H9 (cell line): Measurements from ENCODE around the gene NFKB1. TPM values are rescaled to one million over a fixed set of nuclear protein-coding genes. Genes with fewer than 3 reads are reported as not detected.

Experiments used
- DNase-seq: peaks from one replicate; pipeline ENCODE4 v3.0.0-alpha.2; 2017
- H2AFZ ChIP-seq: one replicate; pipeline ENCODE4 v1.6.1; 2013; ENCODE audit warnings: mild to moderate bottlenecking, low read length, control low read depth, moderate library complexity
- H2AK5ac ChIP-seq: 2 replicates; pipeline ENCODE4 v1.6.1; 2013; ENCODE audit warnings: low read length, control low read depth, mixed read lengths; ENCODE audit not compliant: insufficient read length
- H2BK120ac ChIP-seq: one replicate; pipeline ENCODE4 v1.6.1; 2013; ENCODE audit warnings: low read depth, mild to moderate bottlenecking, low read length, control low read depth, inconsistent platforms; ENCODE audit not compliant: poor library complexity, severe bottlenecking
- H2BK12ac ChIP-seq: 2 replicates; pipeline ENCODE4 v1.6.1; 2013; ENCODE audit warnings: low read length, control low read depth, mixed read lengths, low read depth; ENCODE audit not compliant: insufficient read length
- H2BK15ac ChIP-seq: 2 replicates; pipeline ENCODE4 v1.6.1; 2013; ENCODE audit warnings: low read depth, low read length, control low read depth
- H2BK20ac ChIP-seq: one replicate; pipeline ENCODE4 v1.6.1; 2013; ENCODE audit warnings: low read depth, mild to moderate bottlenecking, low read length, control low read depth, inconsistent platforms; ENCODE audit not compliant: poor library complexity, severe bottlenecking
- H2BK5ac ChIP-seq: 2 replicates; pipeline ENCODE4 v1.6.1; 2013; ENCODE audit warnings: low read length, control low read depth, mixed read lengths; ENCODE audit not compliant: insufficient read length
- H3K14ac ChIP-seq: 2 replicates; pipeline ENCODE4 v1.6.1; 2013; ENCODE audit warnings: low read length, control low read depth; ENCODE audit not compliant: insufficient read depth
- H3K18ac ChIP-seq: 2 replicates; pipeline ENCODE4 v1.6.1; 2013; ENCODE audit warnings: low read depth, mild to moderate bottlenecking, mixed read lengths, low read length, control low read depth; ENCODE audit not compliant: insufficient read length
- H3K23ac ChIP-seq: 2 replicates; pipeline ENCODE4 v1.6.1; 2013; ENCODE audit warnings: low read length, control low read depth, mixed read lengths, low read depth; ENCODE audit not compliant: insufficient read length
- H3K23me2 ChIP-seq: 2 replicates; pipeline ENCODE4 v1.6.1; 2013; ENCODE audit warnings: low read depth, mild to moderate bottlenecking, mixed read lengths, low read length, control low read depth; ENCODE audit not compliant: insufficient read length, poor library complexity, severe bottlenecking
- H3K27ac ChIP-seq: 2 replicates; pipeline ENCODE4 v1.5.1; 2013; ENCODE audit warnings: low read length, control low read depth, mixed read lengths, low read depth; ENCODE audit not compliant: insufficient read length
- H3K27me3 ChIP-seq: 2 replicates; pipeline ENCODE4 v1.6.1; 2013; ENCODE audit warnings: low read length, control low read depth, inconsistent platforms; ENCODE audit not compliant: insufficient read depth
- H3K4ac ChIP-seq: 2 replicates; pipeline ENCODE4 v1.6.1; 2013; ENCODE audit warnings: low read depth, mild to moderate bottlenecking, control low read depth, inconsistent platforms, low read length, moderate library complexity
- H3K4me1 ChIP-seq: 2 replicates; pipeline ENCODE4 v1.6.1; 2013; ENCODE audit warnings: low read length, control low read depth, inconsistent platforms; ENCODE audit not compliant: insufficient read depth
- H3K4me2 ChIP-seq: 2 replicates; pipeline ENCODE4 v1.6.1; 2013; ENCODE audit warnings: low read length, control low read depth, mixed read lengths; ENCODE audit not compliant: insufficient read length, insufficient read depth
- H3K56ac ChIP-seq: 2 replicates; pipeline ENCODE4 v1.6.1; 2013; ENCODE audit warnings: low read depth, mild to moderate bottlenecking, mixed read lengths, low read length, control low read depth; ENCODE audit not compliant: insufficient read length
- H3K79me1 ChIP-seq: 2 replicates; pipeline ENCODE4 v1.6.1; 2013; ENCODE audit warnings: low read depth, mild to moderate bottlenecking, moderate library complexity, low read length, control low read depth, inconsistent platforms; ENCODE audit not compliant: insufficient read depth, poor library complexity, severe bottlenecking
- H3K79me2 ChIP-seq: 2 replicates; pipeline ENCODE4 v1.6.1; 2013; ENCODE audit warnings: low read length, control low read depth, inconsistent platforms; ENCODE audit not compliant: insufficient read depth
- H3K9ac ChIP-seq: 2 replicates; pipeline ENCODE4 v1.6.1; 2013; ENCODE audit warnings: low read length, control low read depth, mixed read lengths; ENCODE audit not compliant: insufficient read length; ENCODE audit errors: extremely low read depth
- H3K9me3 ChIP-seq: one replicate; pipeline ENCODE4 v1.6.1; 2013; ENCODE audit warnings: low read depth, low read length, inconsistent platforms; ENCODE audit not compliant: control insufficient read depth
- H3T11ph ChIP-seq: one replicate; pipeline ENCODE4 v1.6.1; 2013; ENCODE audit warnings: mild to moderate bottlenecking, low read length, control low read depth, inconsistent platforms
- H4K20me1 ChIP-seq: one replicate; pipeline ENCODE4 v1.6.1; 2013; ENCODE audit not compliant: control insufficient read depth, insufficient read length, insufficient read depth
- H4K5ac ChIP-seq: 2 replicates; pipeline ENCODE4 v1.6.1; 2013; ENCODE audit warnings: low read depth, mild to moderate bottlenecking, mixed read lengths, low read length, control low read depth; ENCODE audit not compliant: insufficient read length
- H4K8ac ChIP-seq: replicated peaks from 2 replicates; pipeline ENCODE4 v1.6.1; 2013; ENCODE audit warnings: low read length, control low read depth, mixed read lengths, low read depth; ENCODE audit not compliant: insufficient read length
- H4K91ac ChIP-seq: 2 replicates; pipeline ENCODE4 v1.6.1; 2013; ENCODE audit warnings: low read depth, mild to moderate bottlenecking, moderate library complexity, mixed read lengths, low read length, control low read depth; ENCODE audit not compliant: insufficient read length
- H3K27ac Mint-ChIP-seq, 3 experiments: 2 replicates in 2 of 3; 3 replicates in 1 of 3; pipeline ENCODE4 v1.8.0; 2020 to 2021; ENCODE audit warnings: mixed read lengths in 3 of 3, mild to moderate bottlenecking in 1 of 3, moderate library complexity in 1 of 3
- H3K27me3 Mint-ChIP-seq: 2 replicates; pipeline ENCODE4 v1.8.0; 2021; ENCODE audit warnings: low read depth, mild to moderate bottlenecking, moderate library complexity, mixed read lengths
- H3K36me3 Mint-ChIP-seq, 3 experiments: 2 replicates in 2 of 3; 3 replicates in 1 of 3; pipeline ENCODE4 v1.8.0; 2020 to 2021; ENCODE audit warnings: low read depth in 3 of 3, mixed read lengths in 3 of 3; ENCODE audit not compliant: insufficient read depth in 1 of 3
- H3K4me1 Mint-ChIP-seq, 2 experiments: 2 replicates each; pipeline ENCODE4 v1.8.0; 2020; ENCODE audit warnings: mixed read lengths in 2 of 2
- H3K4me3 Mint-ChIP-seq, 2 experiments: 2 replicates in 1 of 2; 3 replicates in 1 of 2; pipeline ENCODE4 v1.8.0; 2020 to 2021; ENCODE audit warnings: mild to moderate bottlenecking in 2 of 2, mixed read lengths in 2 of 2, moderate library complexity in 1 of 2
- H3K9me3 Mint-ChIP-seq, 2 experiments: 2 replicates in 1 of 2; 3 replicates in 1 of 2; pipeline ENCODE4 v1.8.0; 2020; ENCODE audit warnings: mild to moderate bottlenecking in 2 of 2, mixed read lengths in 2 of 2, moderate library complexity in 1 of 2
- WGBS: extraction: QIAGEN DNeasy Blood & Tissue Kit; methylation state at CpG from one replicate; pipeline ENCODE4 v1.1.7; 2013; ENCODE audit warnings: missing lambda C conversion rate, low lambda C conversion rate, mixed read lengths; ENCODE audit not compliant: insufficient read length; ENCODE audit errors: extremely low coverage; 5-methylcytosine and 5-hydroxymethylcytosine counted together
- total RNA-seq: library from RNA; stranded (reverse); gene quantifications from 2 replicates; pipeline ENCODE4 v1.2.1, GENCODE V29; 2021
- TF ChIP-seq, protein P1 (sequence below): fragments of 200-600 bp; sonication (generic); conservative IDR thresholded peaks from 3 replicates; pipeline ENCODE4 v1.8.0; 2021; ENCODE audit warnings: antibody characterized with exemption, mild to moderate bottlenecking

The NFKB1 gene
- total RNA-seq, 1 experiment from 2014 or later = 5.7 TPM

GRCh38 chr4:102608190-102608589, 107.0 kb downstream of the NFKB1 start:
- peaks cover 0 to 11% (median 3%) of the 10 kb centered on the region in 3 experiments; a peak in 3 of 7 replicates for H3K36me3 Mint-ChIP-seq
- H2BK15ac ChIP-seq = no peak overlapping the region
- no peak overlapping the region for H3K4me3 Mint-ChIP-seq
- H4K8ac ChIP-seq = no peak overlapping the region
- H3K23ac ChIP-seq = no peak overlapping the region
- H3K9me3 ChIP-seq = no peaks in the 10 kb centered on the region
- H2BK20ac ChIP-seq = no peak overlapping the region
- no peaks in the 10 kb centered on the region for H3K23me2 ChIP-seq
- no peak overlapping the region for H3K56ac ChIP-seq
- H4K5ac ChIP-seq = no peak overlapping the region
- H4K20me1 ChIP-seq = no peaks in the 10 kb centered on the region
- no peak overlapping the region for H2BK12ac ChIP-seq
- no peaks in the 10 kb centered on the region for H3K27me3 ChIP-seq
- H3K9me3 Mint-ChIP-seq = no peaks in the 10 kb centered on the region
- no peak overlapping the region for H2BK120ac ChIP-seq
- no peak overlapping the region for H3T11ph ChIP-seq
- H3K9ac ChIP-seq = no peak overlapping the region
- no peaks in the 10 kb centered on the region for H3K27me3 Mint-ChIP-seq
- H2AK5ac ChIP-seq = no peak overlapping the region
- no peak overlapping the region for H3K4ac ChIP-seq
- TF ChIP-seq, protein P1, sequence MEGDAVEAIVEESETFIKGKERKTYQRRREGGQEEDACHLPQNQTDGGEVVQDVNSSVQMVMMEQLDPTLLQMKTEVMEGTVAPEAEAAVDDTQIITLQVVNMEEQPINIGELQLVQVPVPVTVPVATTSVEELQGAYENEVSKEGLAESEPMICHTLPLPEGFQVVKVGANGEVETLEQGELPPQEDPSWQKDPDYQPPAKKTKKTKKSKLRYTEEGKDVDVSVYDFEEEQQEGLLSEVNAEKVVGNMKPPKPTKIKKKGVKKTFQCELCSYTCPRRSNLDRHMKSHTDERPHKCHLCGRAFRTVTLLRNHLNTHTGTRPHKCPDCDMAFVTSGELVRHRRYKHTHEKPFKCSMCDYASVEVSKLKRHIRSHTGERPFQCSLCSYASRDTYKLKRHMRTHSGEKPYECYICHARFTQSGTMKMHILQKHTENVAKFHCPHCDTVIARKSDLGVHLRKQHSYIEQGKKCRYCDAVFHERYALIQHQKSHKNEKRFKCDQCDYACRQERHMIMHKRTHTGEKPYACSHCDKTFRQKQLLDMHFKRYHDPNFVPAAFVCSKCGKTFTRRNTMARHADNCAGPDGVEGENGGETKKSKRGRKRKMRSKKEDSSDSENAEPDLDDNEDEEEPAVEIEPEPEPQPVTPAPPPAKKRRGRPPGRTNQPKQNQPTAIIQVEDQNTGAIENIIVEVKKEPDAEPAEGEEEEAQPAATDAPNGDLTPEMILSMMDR = no peak
- H3K14ac ChIP-seq = no peak overlapping the region
- no peak for DNase-seq
- no peak overlapping the region for H3K27ac ChIP-seq
- H3K4me1 ChIP-seq = no peaks in the 10 kb centered on the region
- WGBS = no CpG with 5 or more reads among the region's 1 CpG
- H3K4me2 ChIP-seq = no peak overlapping the region
- no peaks in the 10 kb centered on the region for H3K79me2 ChIP-seq
- no peaks in the 10 kb centered on the region for H3K79me1 ChIP-seq
- H3K27ac Mint-ChIP-seq = no peak overlapping the region
- H3K18ac ChIP-seq = no peak overlapping the region
- H2BK5ac ChIP-seq = no peak overlapping the region
- H4K91ac ChIP-seq = no peak overlapping the region
- H3K4me1 Mint-ChIP-seq = peaks cover 0 to 3% of the 10 kb centered on the region in 2 experiments; a peak in 1 of 4 replicates
- no peak overlapping the region for H2AFZ ChIP-seq
